ENCODE measurements around the gene GAB2. TPM values are rescaled to one million over a fixed set of nuclear protein-coding genes. Genes with fewer than 3 reads are reported as not detected.

GAB2 gene
- total and polyA plus RNA-seq, 2 of the 13 experiments (the other 11 are each of a cell fraction or from before 2014, with no cell fraction given), result 4.1 to 8.6 TPM

DNA sequence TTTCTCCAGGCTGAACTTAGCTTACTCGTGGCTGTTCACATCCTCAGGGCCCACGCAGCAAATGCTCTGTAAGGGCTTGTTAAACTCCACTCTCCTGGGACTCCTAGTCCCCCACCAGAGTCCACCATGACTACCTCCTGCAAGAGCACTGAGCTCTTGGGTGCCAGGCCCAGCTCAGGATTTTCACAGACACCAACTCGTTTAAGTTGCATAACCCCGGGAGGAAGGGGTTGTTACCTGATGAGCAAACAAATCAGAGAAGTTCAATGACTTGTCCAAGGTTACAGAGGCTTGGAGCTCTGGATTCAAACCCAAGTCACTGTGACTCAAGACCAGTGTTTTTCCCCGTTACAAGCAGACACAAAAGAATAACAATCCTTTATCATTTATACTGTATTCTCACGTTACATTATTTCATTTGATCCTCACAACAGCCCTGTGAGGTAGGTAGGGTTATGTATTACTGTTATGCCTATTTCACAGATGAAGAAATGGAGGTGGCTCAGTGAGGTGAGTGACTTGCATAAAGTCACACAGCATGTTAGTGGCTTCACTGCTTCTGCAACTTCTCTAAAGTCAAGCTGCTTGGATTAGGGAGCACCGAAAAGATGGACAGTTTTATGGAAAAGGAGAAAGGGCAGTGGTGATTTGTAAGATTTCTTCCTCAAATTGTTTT lies 246.6 kb downstream of the GAB2 start (continued):
- TF ChIP-seq NR0B2 (CRISPR knock-in tag; IDR thresholded peaks at IDR 0.05), result no peak
- TF ChIP-seq SP2 (CRISPR knock-in tag; IDR thresholded peaks at IDR 0.05), result no peak
- TF ChIP-seq GTF3A (CRISPR knock-in tag; conservative IDR thresholded peaks at IDR 0.05), result no peak
- no peak for TF ChIP-seq PRMT3 (CRISPR knock-in tag; IDR thresholded peaks at IDR 0.05; ENCODE audit: borderline replicate concordance, low read depth)
- TF ChIP-seq ZNF558 (CRISPR knock-in tag; IDR thresholded peaks at IDR 0.05; ENCODE audit: borderline replicate concordance), result no peak
- no peak for TF ChIP-seq NCOA5 (CRISPR knock-in tag; IDR thresholded peaks at IDR 0.05)
- no peak for TF ChIP-seq ZNF552 (CRISPR knock-in tag; IDR thresholded peaks at IDR 0.05; ENCODE audit: borderline replicate concordance)
- TF ChIP-seq NBN (conservative IDR thresholded peaks at IDR 0.05), result no peak
- 0 out of 2 replicates have a peak, but pooled peaks have one; percentile 43 for TF ChIP-seq ZFP90 (CRISPR knock-in tag; IDR thresholded peaks at IDR 0.05; ENCODE audit: borderline replicate concordance)
- no peak for TF ChIP-seq CHCHD3 (CRISPR knock-in tag; IDR thresholded peaks at IDR 0.05)
- no peak for TF ChIP-seq ETV5 (CRISPR knock-in tag; IDR thresholded peaks at IDR 0.05; ENCODE audit: borderline replicate concordance)
- TF ChIP-seq GATAD2A (CRISPR knock-in tag; IDR thresholded peaks at IDR 0.05), result peak; percentile 88
- no peak for TF ChIP-seq ZNF136 (CRISPR knock-in tag; IDR thresholded peaks at IDR 0.05; ENCODE audit: low read depth)
- TF ChIP-seq RXRA (CRISPR knock-in tag; IDR thresholded peaks at IDR 0.05), result peak; percentile 72; the same call in 1 of the 2 replicates
- no peak for TF ChIP-seq FOXO4 (CRISPR knock-in tag; conservative IDR thresholded peaks at IDR 0.05)
- no peak for TF ChIP-seq HOXA7 (CRISPR knock-in tag; IDR thresholded peaks at IDR 0.05)
- no peak for TF ChIP-seq MTF2 (CRISPR knock-in tag; IDR thresholded peaks at IDR 0.05; ENCODE audit: borderline replicate concordance)
- TF ChIP-seq CENPT (CRISPR knock-in tag; IDR thresholded peaks at IDR 0.05; ENCODE audit: low read depth), result no peak
- TF ChIP-seq ZNF468 (CRISPR knock-in tag; IDR thresholded peaks at IDR 0.05), result no peak
- TF ChIP-seq ZNF317 (CRISPR knock-in tag; IDR thresholded peaks at IDR 0.05), result no peak
- no peak for TF ChIP-seq ZNF326 (CRISPR knock-in tag; IDR thresholded peaks at IDR 0.05; ENCODE audit: borderline replicate concordance)
- no peak for TF ChIP-seq ZNF652 (CRISPR knock-in tag; IDR thresholded peaks at IDR 0.05; ENCODE audit: borderline replicate concordance, low read depth)
- no peak for TF ChIP-seq MBNL3 (CRISPR knock-in tag; conservative IDR thresholded peaks at IDR 0.05)
- TF ChIP-seq RXRB (CRISPR knock-in tag; IDR thresholded peaks at IDR 0.05; ENCODE audit: borderline replicate concordance), result peak; percentile 96
- TF ChIP-seq XRCC5 (optimal IDR thresholded peaks at IDR 0.05; ENCODE audit: low read length), result no peak
- TF ChIP-seq, protein P1, sequence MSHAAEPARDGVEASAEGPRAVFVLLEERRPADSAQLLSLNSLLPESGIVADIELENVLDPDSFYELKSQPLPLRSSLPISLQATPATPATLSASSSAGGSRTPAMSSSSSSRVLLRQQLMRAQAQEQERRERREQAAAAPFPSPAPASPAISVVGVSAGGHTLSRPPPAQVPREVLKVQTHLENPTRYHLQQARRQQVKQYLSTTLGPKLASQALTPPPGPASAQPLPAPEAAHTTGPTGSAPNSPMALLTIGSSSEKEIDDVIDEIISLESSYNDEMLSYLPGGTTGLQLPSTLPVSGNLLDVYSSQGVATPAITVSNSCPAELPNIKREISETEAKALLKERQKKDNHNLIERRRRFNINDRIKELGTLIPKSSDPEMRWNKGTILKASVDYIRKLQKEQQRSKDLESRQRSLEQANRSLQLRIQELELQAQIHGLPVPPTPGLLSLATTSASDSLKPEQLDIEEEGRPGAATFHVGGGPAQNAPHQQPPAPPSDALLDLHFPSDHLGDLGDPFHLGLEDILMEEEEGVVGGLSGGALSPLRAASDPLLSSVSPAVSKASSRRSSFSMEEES (CRISPR knock-in tag; IDR thresholded peaks at IDR 0.05), result no peak
- TF ChIP-seq GABPA (IDR thresholded peaks at IDR 0.05; ENCODE audit: low read depth, low read length), result no peak
- TF ChIP-seq GABPA (CRISPR knock-in tag; IDR thresholded peaks at IDR 0.05; ENCODE audit: low read depth), result no peak
- no peak for TF ChIP-seq PHF8 (CRISPR knock-in tag; IDR thresholded peaks at IDR 0.05)
- no peak for TF ChIP-seq ZNF713 (CRISPR knock-in tag; IDR thresholded peaks at IDR 0.05)
- 0 out of 2 replicates have a peak, but pooled peaks have one; percentile 13 for TF ChIP-seq MEF2D (CRISPR knock-in tag; IDR thresholded peaks at IDR 0.05)
